GM19467 (cell line): ENCODE measurements around the gene TCIRG1.

Experiments
- ATAC-seq: cut with Tn5 transposase; IDR thresholded peaks from one replicate; pipeline ENCODE4 v1.9.1; 2021; ENCODE audit warnings: mild to moderate bottlenecking, moderate library complexity; ENCODE audit not compliant: unreplicated experiment

TCIRG1 gene

GRCh38 chr11:68036141-68036716 lies 2.6 kb upstream of the TCIRG1 start:
- no peak for ATAC-seq

GRCh38 chr11:68036717-68037239 lies 2.0 kb upstream of the TCIRG1 start:
- no peak for ATAC-seq

GRCh38 chr11:68037411-68038225 lies 1.2 kb upstream of the TCIRG1 start:
- no peak for ATAC-seq

GRCh38 chr11:68038226-68038717 lies 553 bp upstream of the TCIRG1 start:
- no peak for ATAC-seq

- no peak for ATAC-seq
Measured at GRCh38 chr11:68039526-68040086, 781 bp downstream of the TCIRG1 start.

- no peak for ATAC-seq
Measured at GRCh38 chr11:68040101-68040956, 1.5 kb downstream of the TCIRG1 start.

- ATAC-seq, result no peak
Measured at GRCh38 chr11:68040957-68041591, 2.2 kb downstream of the TCIRG1 start.

GRCh38 chr11:68041617-68042218 lies 2.9 kb downstream of the TCIRG1 start:
- ATAC-seq, result no peak

GRCh38 chr11:68042219-68043028 lies 3.6 kb downstream of the TCIRG1 start:
- ATAC-seq, result no peak

- ATAC-seq, result no peak
Measured at GRCh38 chr11:68043029-68043348, 4.2 kb downstream of the TCIRG1 start.

- no peak for ATAC-seq
Measured at GRCh38 chr11:68043349-68044144, 4.7 kb downstream of the TCIRG1 start.

GRCh38 chr11:68044145-68044813 lies 5.5 kb downstream of the TCIRG1 start:
- ATAC-seq, result no peak

- no peak for ATAC-seq
Measured at GRCh38 chr11:68044898-68045351, 6.1 kb downstream of the TCIRG1 start.

GRCh38 chr11:68047437-68048290 lies 8.8 kb downstream of the TCIRG1 start:
- ATAC-seq, result no peak

- ATAC-seq, result no peak
Measured at GRCh38 chr11:68048681-68049508, 10.1 kb downstream of the TCIRG1 start.
